ENCODE data around the gene IFNAR1.

DNA sequence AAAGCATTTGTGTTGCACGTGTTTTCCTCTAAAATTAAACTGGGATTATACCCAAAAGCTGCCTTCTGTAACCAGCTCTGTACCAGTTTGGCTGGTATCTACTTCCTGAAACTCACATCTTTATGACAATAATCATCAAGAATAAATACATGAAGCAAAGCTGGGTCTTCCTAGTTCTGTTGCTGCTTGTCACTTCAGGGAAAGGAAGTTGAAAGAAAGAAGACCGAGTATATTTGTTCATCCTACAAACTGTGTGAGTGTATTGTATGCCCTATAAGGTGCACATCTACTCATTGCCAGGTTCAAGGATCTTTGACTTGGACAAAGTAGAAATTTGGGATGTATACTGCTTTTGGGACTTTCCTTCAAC lies 49.3 kb downstream of the IFNAR1 start:
- TF ChIP-seq, protein P1, sequence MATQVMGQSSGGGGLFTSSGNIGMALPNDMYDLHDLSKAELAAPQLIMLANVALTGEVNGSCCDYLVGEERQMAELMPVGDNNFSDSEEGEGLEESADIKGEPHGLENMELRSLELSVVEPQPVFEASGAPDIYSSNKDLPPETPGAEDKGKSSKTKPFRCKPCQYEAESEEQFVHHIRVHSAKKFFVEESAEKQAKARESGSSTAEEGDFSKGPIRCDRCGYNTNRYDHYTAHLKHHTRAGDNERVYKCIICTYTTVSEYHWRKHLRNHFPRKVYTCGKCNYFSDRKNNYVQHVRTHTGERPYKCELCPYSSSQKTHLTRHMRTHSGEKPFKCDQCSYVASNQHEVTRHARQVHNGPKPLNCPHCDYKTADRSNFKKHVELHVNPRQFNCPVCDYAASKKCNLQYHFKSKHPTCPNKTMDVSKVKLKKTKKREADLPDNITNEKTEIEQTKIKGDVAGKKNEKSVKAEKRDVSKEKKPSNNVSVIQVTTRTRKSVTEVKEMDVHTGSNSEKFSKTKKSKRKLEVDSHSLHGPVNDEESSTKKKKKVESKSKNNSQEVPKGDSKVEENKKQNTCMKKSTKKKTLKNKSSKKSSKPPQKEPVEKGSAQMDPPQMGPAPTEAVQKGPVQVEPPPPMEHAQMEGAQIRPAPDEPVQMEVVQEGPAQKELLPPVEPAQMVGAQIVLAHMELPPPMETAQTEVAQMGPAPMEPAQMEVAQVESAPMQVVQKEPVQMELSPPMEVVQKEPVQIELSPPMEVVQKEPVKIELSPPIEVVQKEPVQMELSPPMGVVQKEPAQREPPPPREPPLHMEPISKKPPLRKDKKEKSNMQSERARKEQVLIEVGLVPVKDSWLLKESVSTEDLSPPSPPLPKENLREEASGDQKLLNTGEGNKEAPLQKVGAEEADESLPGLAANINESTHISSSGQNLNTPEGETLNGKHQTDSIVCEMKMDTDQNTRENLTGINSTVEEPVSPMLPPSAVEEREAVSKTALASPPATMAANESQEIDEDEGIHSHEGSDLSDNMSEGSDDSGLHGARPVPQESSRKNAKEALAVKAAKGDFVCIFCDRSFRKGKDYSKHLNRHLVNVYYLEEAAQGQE (IDR thresholded peaks at IDR 0.05; ENCODE audit: borderline replicate concordance) = no peak
- TF ChIP-seq, protein P2, sequence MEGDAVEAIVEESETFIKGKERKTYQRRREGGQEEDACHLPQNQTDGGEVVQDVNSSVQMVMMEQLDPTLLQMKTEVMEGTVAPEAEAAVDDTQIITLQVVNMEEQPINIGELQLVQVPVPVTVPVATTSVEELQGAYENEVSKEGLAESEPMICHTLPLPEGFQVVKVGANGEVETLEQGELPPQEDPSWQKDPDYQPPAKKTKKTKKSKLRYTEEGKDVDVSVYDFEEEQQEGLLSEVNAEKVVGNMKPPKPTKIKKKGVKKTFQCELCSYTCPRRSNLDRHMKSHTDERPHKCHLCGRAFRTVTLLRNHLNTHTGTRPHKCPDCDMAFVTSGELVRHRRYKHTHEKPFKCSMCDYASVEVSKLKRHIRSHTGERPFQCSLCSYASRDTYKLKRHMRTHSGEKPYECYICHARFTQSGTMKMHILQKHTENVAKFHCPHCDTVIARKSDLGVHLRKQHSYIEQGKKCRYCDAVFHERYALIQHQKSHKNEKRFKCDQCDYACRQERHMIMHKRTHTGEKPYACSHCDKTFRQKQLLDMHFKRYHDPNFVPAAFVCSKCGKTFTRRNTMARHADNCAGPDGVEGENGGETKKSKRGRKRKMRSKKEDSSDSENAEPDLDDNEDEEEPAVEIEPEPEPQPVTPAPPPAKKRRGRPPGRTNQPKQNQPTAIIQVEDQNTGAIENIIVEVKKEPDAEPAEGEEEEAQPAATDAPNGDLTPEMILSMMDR (IDR thresholded peaks at IDR 0.05; ENCODE audit: poor library complexity, severe bottlenecking) = no peak
- TF ChIP-seq MXI1 (conservative IDR thresholded peaks at IDR 0.05; ENCODE audit: poor library complexity, severe bottlenecking) (no peak), RAD21 (conservative IDR thresholded peaks at IDR 0.05) (no peak), EZH2 (IDR thresholded peaks at IDR 0.05; ENCODE audit: borderline replicate concordance, insufficient read depth, low read length, poor library complexity, severe bottlenecking) (no peak), POLR2AphosphoS5 (IDR thresholded peaks at IDR 0.05) (no peak), TAF1 (IDR thresholded peaks at IDR 0.05; ENCODE audit: low read depth) (no peak)
